ES-I3 (cell line): ENCODE results near the gene METTL9.
"Not testable (repeated sequence)": the region's sequence is repeated elsewhere in the genome, so short reads cannot be mapped to it uniquely, and the experiment has no call there.

Experiments
- H3K36me3 ChIP-seq: 2 replicates; pipeline ENCODE4 v1.6.1; 2013; ENCODE audit warnings: mild to moderate bottlenecking, low read length, control low read depth, moderate library complexity; ENCODE audit not compliant: insufficient read depth
- H3K4me1 ChIP-seq: 2 replicates; pipeline ENCODE4 v1.6.1; 2013; ENCODE audit warnings: mild to moderate bottlenecking, control low read depth, low read length; ENCODE audit not compliant: insufficient read depth
- H3K9ac ChIP-seq: 2 replicates; pipeline ENCODE4 v1.6.1; 2013; ENCODE audit warnings: low read depth, mild to moderate bottlenecking, low read length, moderate library complexity
- H3K9me3 ChIP-seq: 2 replicates; pipeline ENCODE4 v1.6.1; 2013; ENCODE audit warnings: mild to moderate bottlenecking, low read length, moderate library complexity; ENCODE audit not compliant: control insufficient read depth, insufficient read depth

Gene METTL9

DNA sequence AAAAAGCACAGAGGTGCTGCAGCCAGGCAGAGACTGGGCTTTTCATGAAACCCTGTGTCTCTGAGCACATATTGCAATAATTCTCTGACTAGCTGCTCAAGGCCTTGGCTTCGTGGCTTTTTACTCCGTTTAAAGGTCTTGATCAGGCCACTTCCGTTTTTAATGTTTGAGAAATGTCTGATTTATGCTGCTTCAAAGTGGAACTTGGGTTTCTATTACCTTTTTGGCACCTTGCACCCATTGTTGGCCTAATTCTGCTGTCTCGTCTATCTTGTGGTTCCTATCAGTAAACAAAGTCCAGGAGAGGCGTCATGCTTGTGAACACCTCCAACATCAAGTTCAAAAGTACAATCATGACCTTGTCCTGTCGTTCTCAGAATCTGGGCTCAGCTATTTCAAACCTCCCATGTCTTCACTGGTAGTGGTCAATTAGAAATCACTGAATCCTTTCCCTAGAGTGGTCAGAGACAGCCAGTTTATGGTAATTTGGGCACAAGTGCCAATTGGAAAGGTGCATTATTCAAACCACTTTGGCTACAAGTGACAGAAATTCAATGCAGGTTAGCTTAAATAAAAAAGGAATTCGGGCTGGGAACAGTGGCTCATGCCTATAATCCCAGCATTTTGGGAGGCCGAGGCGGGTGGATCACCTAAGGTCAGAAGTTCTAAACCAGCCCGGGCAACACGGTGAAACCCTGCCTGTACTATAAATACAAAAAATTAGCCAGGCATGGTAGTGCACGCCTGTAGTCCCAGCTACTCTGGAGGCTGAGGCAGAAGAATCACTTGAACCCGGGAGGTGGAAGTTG, 33.3 kb upstream of the METTL9 start:
- Histone ChIP-seq H3K36me3 (no peaks in the 10 kb centered on the region), H3K9ac (no peak overlapping the region), H3K4me1 (no peaks in the 10 kb centered on the region), H3K9me3 (no peaks in the 10 kb centered on the region)

GRCh38 chr16:21566891-21567414, 32.4 kb upstream of the METTL9 start:
- Histone ChIP-seq H3K36me3 (no peaks in the 10 kb centered on the region), H3K4me1 (no peaks in the 10 kb centered on the region), H3K9me3 (no peaks in the 10 kb centered on the region), H3K9ac (no peak overlapping the region)

GRCh38 chr16:21567496-21567895, 31.9 kb upstream of the METTL9 start:
- not testable (repeated sequence) for H3K36me3 ChIP-seq, H3K4me1 ChIP-seq, H3K9ac ChIP-seq, H3K9me3 ChIP-seq

GRCh38 chr16:21568502-21569189, 30.7 kb upstream of the METTL9 start:
- no peaks in the 10 kb centered on the region for H3K9me3 ChIP-seq
- no peaks in the 10 kb centered on the region for H3K4me1 ChIP-seq
- no peaks in the 10 kb centered on the region for H3K36me3 ChIP-seq
- H3K9ac ChIP-seq: no peak overlapping the region

- H3K9me3 ChIP-seq: no peaks in the 10 kb centered on the region
- H3K36me3 ChIP-seq: no peaks in the 10 kb centered on the region
- no peaks in the 10 kb centered on the region for H3K4me1 ChIP-seq
- no peak overlapping the region for H3K9ac ChIP-seq
Observed at GRCh38 chr16:21570676-21571017, 28.7 kb upstream of the METTL9 start.

DNA sequence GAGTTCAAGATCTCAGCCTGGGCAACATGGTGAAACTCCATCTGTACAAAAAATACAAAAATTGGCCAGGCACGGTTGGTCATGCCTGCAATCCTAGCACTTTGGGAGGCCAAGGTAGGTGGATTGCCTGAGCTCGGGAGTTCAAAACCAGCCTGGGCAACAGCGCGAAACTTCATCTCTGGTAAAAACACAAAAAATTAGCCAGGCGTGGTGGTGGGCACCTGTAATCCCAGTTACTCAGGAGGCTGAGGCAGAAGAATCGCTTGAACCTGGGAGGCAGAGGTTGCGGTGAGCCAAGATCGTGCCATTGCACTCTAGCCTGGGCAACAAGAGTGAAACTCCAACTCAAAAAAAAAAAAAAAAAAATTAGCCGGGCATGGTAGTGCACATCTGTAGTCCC, 25.9 kb upstream of the METTL9 start:
- not testable (repeated sequence) for H3K9me3 ChIP-seq, H3K36me3 ChIP-seq, H3K4me1 ChIP-seq, H3K9ac ChIP-seq

DNA sequence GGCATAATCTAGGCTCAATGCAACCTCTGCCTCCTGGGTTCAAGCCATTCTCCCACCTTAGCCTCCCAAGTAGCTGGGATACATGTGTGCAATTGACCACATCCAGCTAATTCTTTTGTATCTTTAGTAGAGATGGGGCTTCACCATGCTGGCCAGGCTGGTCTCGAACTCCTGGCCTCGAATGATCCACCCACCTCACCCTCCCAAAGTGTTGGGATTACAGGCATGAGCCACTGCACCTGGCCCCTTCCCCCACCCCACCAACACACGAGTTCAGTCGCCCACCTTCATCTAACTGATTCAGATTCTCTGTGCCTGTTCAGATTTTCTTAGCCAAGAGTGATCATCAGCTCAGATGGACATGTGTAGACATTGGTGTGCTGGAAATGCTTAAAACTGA, 25.0 kb upstream of the METTL9 start:
- Histone ChIP-seq H3K36me3 (no peaks in the 10 kb centered on the region), H3K4me1 (no peaks in the 10 kb centered on the region), H3K9me3 (no peaks in the 10 kb centered on the region), H3K9ac (no peak overlapping the region)

GRCh38 chr16:21576323-21576722, 23.1 kb upstream of the METTL9 start:
- not testable (repeated sequence) for H3K9me3 ChIP-seq, H3K36me3 ChIP-seq, H3K4me1 ChIP-seq, H3K9ac ChIP-seq

DNA sequence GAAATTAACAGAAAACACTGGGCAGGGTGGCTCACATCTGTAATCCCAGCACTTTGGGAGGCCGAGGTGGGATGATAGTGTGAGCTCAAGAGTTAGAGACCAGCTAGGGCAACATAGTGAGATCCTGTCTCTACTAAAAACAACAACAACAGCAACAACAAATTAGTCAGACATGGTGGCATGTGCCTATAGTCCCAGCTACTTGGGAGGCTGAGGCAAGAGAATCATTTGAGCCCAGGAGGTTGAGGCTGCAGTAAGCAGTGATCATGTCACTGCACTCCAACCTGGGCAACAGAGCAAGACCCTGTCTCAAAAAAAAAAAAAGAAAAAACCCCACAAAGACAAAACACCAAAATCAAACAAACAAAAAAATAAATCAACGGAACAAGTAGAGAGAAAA, 21.9 kb upstream of the METTL9 start:
- H3K36me3 ChIP-seq, H3K4me1 ChIP-seq, H3K9me3 ChIP-seq, H3K9ac ChIP-seq: not testable (repeated sequence)

- not testable (repeated sequence) for H3K9ac ChIP-seq, H3K36me3 ChIP-seq, H3K4me1 ChIP-seq, H3K9me3 ChIP-seq
Observed at GRCh38 chr16:21578311-21578710, 21.1 kb upstream of the METTL9 start.

GRCh38 chr16:21580131-21580530, 19.2 kb upstream of the METTL9 start:
- not testable (repeated sequence) for H3K4me1 ChIP-seq, H3K9me3 ChIP-seq, H3K9ac ChIP-seq, H3K36me3 ChIP-seq

- H3K36me3 ChIP-seq: no peaks in the 10 kb centered on the region
- no peak overlapping the region for H3K9ac ChIP-seq
- H3K4me1 ChIP-seq: no peaks in the 10 kb centered on the region
- no peaks in the 10 kb centered on the region for H3K9me3 ChIP-seq
Observed at GRCh38 chr16:21580807-21581206, 18.6 kb upstream of the METTL9 start.

DNA sequence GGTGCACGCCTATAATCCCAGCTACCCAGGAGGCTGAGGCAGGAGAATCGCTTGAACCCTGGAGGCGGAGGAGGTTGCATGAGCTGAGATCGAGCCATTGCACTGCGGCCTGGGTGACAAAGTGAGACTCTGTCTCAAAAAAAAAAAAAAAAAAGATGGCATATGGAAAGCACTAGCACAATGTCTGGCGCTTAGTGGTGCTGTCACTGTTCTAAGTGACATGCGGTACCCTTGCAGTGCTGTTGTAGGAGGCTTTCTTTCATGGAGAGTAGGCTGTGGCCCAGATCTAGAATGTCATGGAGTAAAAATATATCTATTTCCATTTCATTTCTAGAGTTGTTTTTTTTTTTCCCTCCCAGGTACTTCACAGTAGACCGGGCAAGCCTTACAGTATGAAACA, 14.6 kb upstream of the METTL9 start:
- H3K4me1 ChIP-seq: no peaks in the 10 kb centered on the region
- H3K9me3 ChIP-seq: no peaks in the 10 kb centered on the region

DNA sequence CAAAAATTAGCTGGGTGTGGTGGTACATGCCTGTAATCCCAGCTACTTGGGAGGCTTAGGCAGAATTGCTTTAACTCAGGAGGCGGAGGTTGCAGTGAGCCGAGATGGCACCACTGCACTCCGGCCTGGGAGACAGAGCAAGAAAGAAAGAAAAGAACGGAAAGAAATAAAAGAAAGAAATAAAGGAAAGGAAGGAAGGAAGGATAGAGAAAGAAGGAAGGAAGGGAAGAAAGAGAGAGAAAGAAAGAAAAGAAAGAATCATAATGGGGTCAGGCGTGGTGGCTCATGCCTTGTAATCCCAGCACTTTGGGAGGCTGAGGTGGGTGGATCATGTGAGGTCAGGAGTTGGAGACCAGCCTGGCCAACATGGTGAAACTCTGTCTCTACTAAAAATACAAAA, 10.8 kb upstream of the METTL9 start:
- H3K4me1 ChIP-seq, H3K9me3 ChIP-seq, H3K36me3 ChIP-seq, H3K9ac ChIP-seq: not testable (repeated sequence)

More for the DNA sequence above, 14.6 kb upstream of the METTL9 start:
- Histone ChIP-seq H3K9ac (no peak overlapping the region), H3K36me3 (no peaks in the 10 kb centered on the region)

GRCh38 chr16:21589551-21589950, 9.8 kb upstream of the METTL9 start:
- Histone ChIP-seq H3K36me3 (no peaks in the 10 kb centered on the region), H3K9me3 (no peaks in the 10 kb centered on the region), H3K9ac (no peak overlapping the region), H3K4me1 (no peaks in the 10 kb centered on the region)
